Effector memory CD8-positive, alpha-beta T cell (primary cell): ENCODE results near the gene SPACA7.

Experiments
- ATAC-seq: fragments of 150-1000 bp; cut with Tn5 transposase; replicated peaks from 2 replicates; pipeline ENCODE4 v1.10.0; 2021; ENCODE audit warnings: mild to moderate bottlenecking, moderate library complexity
- DNase-seq, 3 experiments: peaks; one replicate each; pipeline ENCODE4 v3.0.0; 2021
- H3K27ac Mint-ChIP-seq, 2 donors: one replicate each; pipeline ENCODE4 v1.8.0; 2022; ENCODE audit warnings: mild to moderate bottlenecking in 2 of 2, mixed read lengths in 2 of 2, moderate library complexity in 2 of 2
- H3K27me3 Mint-ChIP-seq, 2 donors: one replicate each; pipeline ENCODE4 v1.8.0; 2022; ENCODE audit warnings: mixed read lengths in 2 of 2
- H3K36me3 Mint-ChIP-seq: one replicate; pipeline ENCODE4 v1.8.0; 2022; ENCODE audit warnings: mild to moderate bottlenecking, moderate library complexity, mixed read lengths; ENCODE audit not compliant: insufficient read depth
- H3K4me1 Mint-ChIP-seq, 2 donors: one replicate each; pipeline ENCODE4 v1.8.0; 2022; ENCODE audit warnings: low read depth in 2 of 2, mixed read lengths in 2 of 2
- H3K4me3 Mint-ChIP-seq, 2 donors: one replicate each; pipeline ENCODE4 v1.8.0; 2022; ENCODE audit warnings: mild to moderate bottlenecking in 2 of 2, mixed read lengths in 2 of 2, moderate library complexity in 2 of 2
- H3K9me3 Mint-ChIP-seq, 2 donors: one replicate each; pipeline ENCODE4 v1.8.0; 2022; ENCODE audit warnings: mixed read lengths in 2 of 2

The SPACA7 gene

GRCh38 chr13:112441779-112442310, 65.7 kb downstream of the SPACA7 start:
- Mint-ChIP-seq H3K27me3 (peaks cover 26 to 63% of the 10 kb centered on the region in 2 donors), H3K36me3 (peaks cover 3% of the 10 kb centered on the region), H3K27ac (no peak overlapping the region), H3K9me3 (no peaks in the 10 kb centered on the region), H3K4me1 (peaks cover 0 to 2% of the 10 kb centered on the region in 2 donors), H3K4me3 (no peak overlapping the region)
- no peak for ATAC-seq
- DNase-seq, result no peak

DNA sequence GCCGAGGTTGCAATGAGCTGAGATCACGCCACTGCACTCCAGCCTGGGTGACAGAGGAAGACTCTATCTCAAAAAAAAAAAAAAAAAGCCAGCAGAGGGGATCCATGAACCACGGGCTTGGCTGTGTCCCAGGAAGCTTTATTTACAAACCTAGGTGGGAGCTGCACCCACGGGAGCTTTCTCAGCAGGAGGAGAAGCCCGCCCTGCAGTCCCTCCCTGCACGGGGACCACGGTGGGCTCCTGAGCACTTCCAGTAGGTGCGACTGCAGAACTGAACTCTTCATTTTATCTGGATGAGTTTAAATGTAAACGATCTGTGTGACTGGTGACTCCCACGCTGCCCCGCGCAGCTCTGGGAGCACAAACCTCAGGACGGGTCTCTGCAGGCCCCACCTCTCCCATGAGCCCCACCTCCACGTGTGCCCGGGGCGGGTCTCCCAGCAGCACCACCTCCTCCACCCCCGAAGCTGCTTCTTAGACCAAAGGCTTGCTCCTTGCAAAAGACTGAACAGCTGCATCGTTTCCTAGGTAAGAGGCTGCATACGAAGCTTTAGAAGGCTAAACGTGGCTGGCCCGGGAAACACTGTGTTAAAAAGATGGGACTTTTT, 66.4 kb downstream of the SPACA7 start:
- Mint-ChIP-seq H3K4me1 (peaks cover 0 to 2% of the 10 kb centered on the region in 2 donors), H3K36me3 (peaks cover 3% of the 10 kb centered on the region), H3K4me3 (no peak overlapping the region), H3K27me3 (peaks cover 33 to 70% of the 10 kb centered on the region in 2 donors), H3K27ac (no peak overlapping the region), H3K9me3 (no peaks in the 10 kb centered on the region)
- DNase-seq (no peak), ATAC-seq (no peak)

GRCh38 chr13:112443191-112443994, 67.2 kb downstream of the SPACA7 start:
- ATAC-seq (no peak), DNase-seq (no peak)
- Mint-ChIP-seq H3K27me3 (peaks cover 33 to 72% of the 10 kb centered on the region in 2 donors), H3K27ac (no peak overlapping the region), H3K36me3 (peaks cover 3% of the 10 kb centered on the region), H3K9me3 (no peaks in the 10 kb centered on the region), H3K4me1 (peaks cover 0 to 2% of the 10 kb centered on the region in 2 donors), H3K4me3 (no peak overlapping the region)

DNA sequence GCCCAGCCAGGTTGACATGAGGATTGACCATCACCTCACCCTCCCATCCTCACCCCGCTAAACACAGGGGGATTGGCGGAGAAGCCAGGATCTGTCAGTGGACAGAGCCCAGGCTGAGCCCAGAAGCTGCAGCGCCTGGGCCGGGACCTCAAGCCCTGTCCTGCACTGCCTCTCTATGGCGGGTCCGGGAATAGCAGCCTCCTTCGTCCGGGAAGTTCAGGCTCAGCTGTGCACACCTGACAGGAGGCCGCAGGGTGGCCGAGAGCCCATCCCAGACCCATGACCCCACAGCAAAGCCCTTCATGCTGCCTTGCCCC, 67.8 kb downstream of the SPACA7 start:
- H3K4me3 Mint-ChIP-seq, result no peak overlapping the region
- H3K36me3 Mint-ChIP-seq, result peaks cover 3% of the 10 kb centered on the region
- H3K27me3 Mint-ChIP-seq, result peaks cover 33 to 71% of the 10 kb centered on the region in 2 donors
- H3K4me1 Mint-ChIP-seq, result peaks cover 0 to 2% of the 10 kb centered on the region in 2 donors
- ATAC-seq, result no peak
- H3K9me3 Mint-ChIP-seq, result no peaks in the 10 kb centered on the region
- DNase-seq, result peak in 2 of 3 experiments; percentile 5 to 7
- no peak overlapping the region for H3K27ac Mint-ChIP-seq

GRCh38 chr13:112444416-112445399, 68.6 kb downstream of the SPACA7 start:
- no peaks in the 10 kb centered on the region for H3K9me3 Mint-ChIP-seq
- no peak for DNase-seq
- H3K4me3 Mint-ChIP-seq, result no peak overlapping the region
- H3K27ac Mint-ChIP-seq, result no peak overlapping the region
- H3K27me3 Mint-ChIP-seq, result peaks cover 27 to 71% of the 10 kb centered on the region in 2 donors
- H3K4me1 Mint-ChIP-seq, result peaks cover 0 to 2% of the 10 kb centered on the region in 2 donors
- no peak for ATAC-seq
- H3K36me3 Mint-ChIP-seq, result peaks cover 3% of the 10 kb centered on the region

DNA sequence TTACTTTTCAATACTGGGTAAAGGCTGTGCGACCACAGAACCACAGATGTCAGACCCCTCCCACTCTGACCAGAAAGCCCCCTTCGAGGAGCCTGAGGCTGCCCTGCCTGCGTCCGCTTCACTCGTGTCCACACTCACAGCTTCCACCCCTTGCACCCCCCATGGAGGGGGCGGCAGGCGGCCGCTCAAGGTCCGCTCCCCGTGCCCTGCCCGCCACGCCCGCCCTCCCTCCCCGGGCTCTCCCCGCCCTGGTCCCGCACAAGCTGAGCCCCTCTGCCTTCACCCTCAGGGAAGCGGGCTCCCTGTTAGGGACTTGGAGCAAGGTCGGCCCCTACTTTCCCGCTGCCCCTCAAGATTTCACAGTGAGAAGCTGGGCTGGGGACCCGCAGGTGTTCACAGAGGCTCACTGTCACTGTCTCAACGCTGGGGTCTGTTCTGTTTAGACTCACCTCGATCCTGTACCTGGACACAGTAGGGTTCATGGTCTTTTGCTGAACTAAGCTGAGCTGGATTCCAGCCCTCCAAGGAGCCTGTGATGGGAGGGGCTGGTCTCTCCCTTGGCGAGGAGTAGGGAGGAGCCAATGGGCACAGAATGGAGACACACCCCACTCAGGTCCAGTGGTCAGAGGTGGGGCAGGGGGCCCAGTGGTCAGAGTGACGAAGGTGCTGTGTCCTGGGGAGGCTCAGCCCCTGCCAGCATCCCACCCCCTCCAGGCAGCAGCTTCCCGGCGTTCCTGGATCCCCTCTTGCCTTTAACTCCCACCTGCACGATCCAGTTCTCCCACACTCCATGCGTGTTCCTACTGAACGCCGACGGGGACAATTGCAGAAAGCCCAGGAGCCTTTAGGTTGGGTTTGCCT, 69.5 kb downstream of the SPACA7 start:
- H3K27ac Mint-ChIP-seq, result no peak overlapping the region

DNA sequence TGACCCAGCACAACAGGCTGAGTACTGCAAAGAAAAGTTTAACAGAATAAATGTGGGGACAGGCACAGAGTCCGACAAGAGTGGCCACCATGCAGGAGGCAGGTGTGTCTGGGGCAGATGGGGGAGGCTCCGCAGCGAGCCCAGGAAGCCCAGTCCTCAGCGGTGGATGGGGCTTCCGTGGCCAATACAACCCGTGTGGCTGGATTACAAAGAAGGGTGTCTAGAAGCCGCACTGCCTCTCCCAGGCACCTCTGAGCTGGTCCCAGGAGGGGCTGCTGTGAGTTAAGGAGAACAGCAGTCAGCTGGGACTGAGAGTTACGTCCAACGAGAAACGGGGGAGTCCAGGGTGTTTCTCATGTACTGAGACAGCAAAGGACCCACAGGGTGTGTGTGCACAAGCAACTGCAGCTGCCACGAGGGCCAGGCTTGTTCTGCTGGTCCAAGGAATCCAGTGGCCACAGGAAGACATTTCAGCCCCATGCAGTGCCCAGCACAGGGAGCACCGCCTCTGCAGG, 70.2 kb downstream of the SPACA7 start:
- no peak overlapping the region for H3K4me3 Mint-ChIP-seq

More for the DNA sequence above, 69.5 kb downstream of the SPACA7 start:
- Mint-ChIP-seq H3K4me3 (no peak overlapping the region), H3K27me3 (peaks cover 18 to 64% of the 10 kb centered on the region in 2 donors), H3K36me3 (peaks cover 3% of the 10 kb centered on the region), H3K9me3 (no peaks in the 10 kb centered on the region), H3K4me1 (peaks cover 0 to 2% of the 10 kb centered on the region in 2 donors)
- ATAC-seq (no peak), DNase-seq (no peak)

GRCh38 chr13:112446867-112447266, 70.7 kb downstream of the SPACA7 start:
- Mint-ChIP-seq H3K27me3 (peaks cover 16 to 62% of the 10 kb centered on the region in 2 donors), H3K4me1 (peaks cover 0 to 2% of the 10 kb centered on the region in 2 donors), H3K9me3 (no peaks in the 10 kb centered on the region), H3K4me3 (no peak overlapping the region), H3K36me3 (peaks cover 3% of the 10 kb centered on the region), H3K27ac (no peak overlapping the region)
- ATAC-seq (no peak), DNase-seq (no peak)

More for the DNA sequence above, 70.2 kb downstream of the SPACA7 start:
- Mint-ChIP-seq H3K36me3 (peaks cover 3% of the 10 kb centered on the region), H3K4me1 (peaks cover 0 to 2% of the 10 kb centered on the region in 2 donors), H3K27me3 (peaks cover 18 to 66% of the 10 kb centered on the region in 2 donors), H3K9me3 (no peaks in the 10 kb centered on the region), H3K27ac (no peak overlapping the region)
- ATAC-seq (no peak), DNase-seq (no peak)

- ATAC-seq (no peak), DNase-seq (no peak)
- Mint-ChIP-seq H3K27me3 (peaks cover 14 to 60% of the 10 kb centered on the region in 2 donors), H3K27ac (no peak overlapping the region), H3K4me3 (no peak overlapping the region), H3K36me3 (peaks cover 1% of the 10 kb centered on the region), H3K9me3 (no peaks in the 10 kb centered on the region), H3K4me1 (peaks cover 0 to 2% of the 10 kb centered on the region in 2 donors)
These were observed 71.2 kb downstream of the SPACA7 start for GRCh38 chr13:112447306-112447705.

- no peaks in the 10 kb centered on the region for H3K36me3 Mint-ChIP-seq
- ATAC-seq (no peak), DNase-seq (no peak)
- no peak overlapping the region for H3K27ac Mint-ChIP-seq
- H3K27me3 Mint-ChIP-seq, result peaks cover 13 to 56% of the 10 kb centered on the region in 2 donors
- peaks cover 0 to 2% of the 10 kb centered on the region in 2 donors for H3K4me1 Mint-ChIP-seq
- no peak overlapping the region for H3K4me3 Mint-ChIP-seq
- H3K9me3 Mint-ChIP-seq, result no peaks in the 10 kb centered on the region
These were observed 71.8 kb downstream of the SPACA7 start for GRCh38 chr13:112447761-112448603.

DNA sequence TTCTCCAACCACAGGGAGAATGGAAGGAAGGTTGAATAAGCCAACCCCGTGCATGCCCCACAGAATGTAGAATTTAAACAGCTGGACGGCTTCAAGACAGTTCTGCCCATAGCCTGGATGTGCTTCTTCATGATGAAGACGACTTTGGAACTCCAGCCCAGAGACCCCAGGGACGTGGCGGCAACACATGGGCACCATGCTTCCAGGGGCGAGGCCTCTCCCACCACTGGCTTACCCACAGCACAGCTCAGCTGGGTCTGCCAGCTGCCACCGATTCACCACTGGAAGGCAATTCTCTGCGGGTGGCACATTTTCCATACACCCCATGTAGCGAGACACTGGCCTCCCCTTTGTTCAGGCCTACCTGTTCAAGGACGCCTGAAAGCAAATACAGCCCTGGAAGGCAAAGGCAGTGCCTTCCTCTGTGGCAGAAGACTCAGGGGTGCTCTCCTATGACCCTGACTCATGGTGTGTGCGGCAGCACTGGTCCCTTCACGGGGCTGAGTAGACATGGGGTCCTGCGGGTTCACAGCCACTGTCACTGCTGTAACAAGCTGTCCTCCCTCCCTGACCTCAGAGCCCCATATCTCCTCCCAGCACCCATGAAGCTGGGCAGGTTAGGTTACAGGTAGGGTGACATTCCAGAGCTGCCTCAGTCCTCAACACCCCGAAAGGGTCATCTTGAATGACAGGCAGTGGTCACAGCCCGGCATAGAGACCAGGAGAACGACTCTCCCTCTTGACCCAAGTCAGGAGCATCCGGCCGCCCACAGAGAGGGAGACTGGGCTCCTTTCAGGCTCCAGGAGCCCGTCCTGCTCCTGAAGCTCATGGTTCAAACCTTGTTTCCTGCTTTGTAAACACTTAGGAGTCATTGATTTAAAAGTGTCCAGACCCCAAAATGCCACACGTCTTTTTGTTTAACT, 72.7 kb downstream of the SPACA7 start:
- no peaks in the 10 kb centered on the region for H3K36me3 Mint-ChIP-seq
- H3K4me3 Mint-ChIP-seq, result no peak overlapping the region
- ATAC-seq (no peak), DNase-seq (no peak)
- no peaks in the 10 kb centered on the region for H3K4me1 Mint-ChIP-seq
- no peaks in the 10 kb centered on the region for H3K9me3 Mint-ChIP-seq
- H3K27me3 Mint-ChIP-seq, result peaks cover 7 to 47% of the 10 kb centered on the region in 2 donors
- H3K27ac Mint-ChIP-seq, result no peak overlapping the region
